DMS53 treated with DMSO at 0.1 percent for 48 hours (cell line): ENCODE measurements around the gene SETD2.

Experiments
- DNase-seq: peaks from one replicate; lab custom pipeline; 2025; ENCODE audit not compliant: unreplicated experiment; lab: John Stamatoyannopoulos, UW

The SETD2 gene

GRCh38 chr3:47011371-47011770, 152.5 kb downstream of the SETD2 start:
- no peak for DNase-seq

- DNase-seq = no peak
Measured at GRCh38 chr3:47010910-47011309, 153.0 kb downstream of the SETD2 start.

- DNase-seq = no peak
Measured at GRCh38 chr3:47010111-47010712, 153.7 kb downstream of the SETD2 start.

- DNase-seq = no peak
Measured at GRCh38 chr3:47009225-47010110, 154.4 kb downstream of the SETD2 start.

- DNase-seq = no peak
Measured at GRCh38 chr3:47008851-47009224, 155.1 kb downstream of the SETD2 start.

- no peak for DNase-seq
Measured at GRCh38 chr3:47008234-47008796, 155.6 kb downstream of the SETD2 start.

GRCh38 chr3:47007482-47008233, 156.3 kb downstream of the SETD2 start:
- DNase-seq = no peak

GRCh38 chr3:47007001-47007400, 156.9 kb downstream of the SETD2 start:
- no peak for DNase-seq

- no peak for DNase-seq
Measured at GRCh38 chr3:47006145-47006651, 157.7 kb downstream of the SETD2 start.

GRCh38 chr3:47005212-47006144, 158.4 kb downstream of the SETD2 start:
- no peak for DNase-seq

- DNase-seq = no peak
Measured at GRCh38 chr3:47004369-47005211, 159.3 kb downstream of the SETD2 start.

- DNase-seq = no peak
Measured at GRCh38 chr3:47003461-47004368, 160.2 kb downstream of the SETD2 start.

- no peak for DNase-seq
Measured at GRCh38 chr3:47003056-47003410, 160.9 kb downstream of the SETD2 start.

GRCh38 chr3:47002171-47003055, 161.5 kb downstream of the SETD2 start:
- no peak for DNase-seq

GRCh38 chr3:47001731-47002170, 162.2 kb downstream of the SETD2 start:
- no peak for DNase-seq

GRCh38 chr3:47000922-47001730, 162.8 kb downstream of the SETD2 start:
- no peak for DNase-seq
